Fibroblast of villous mesenchyme (primary cell): ENCODE measurements around the gene MPI. TPM values are rescaled to one million over a fixed set of nuclear protein-coding genes. Genes with fewer than 3 reads are reported as not detected.
"Not testable (repeated sequence)": the region's sequence is repeated elsewhere in the genome, so short reads cannot be mapped to it uniquely, and the experiment has no call there.

Source experiments
- DNase-seq: peaks from one replicate; pipeline ENCODE4 v3.0.0-alpha.2; 2010; ENCODE audit warnings: low read depth
- H3K4me3 ChIP-seq: 2 replicates; pipeline ENCODE4 v1.5.1; 2011; ENCODE audit warnings: low read depth, mild to moderate bottlenecking, low read length
- CTCF ChIP-seq: IDR thresholded peaks from 2 replicates; pipeline ENCODE4 v1.5.1; 2012; ENCODE audit warnings: low read depth, mild to moderate bottlenecking, low read length; ENCODE audit not compliant: insufficient read depth
- total RNA-seq: library from RNA; depleted of rRNA; stranded (reverse); fragments of >200 nt; gene quantifications from 2 replicates; pipeline ENCODE4 v1.2.3, GENCODE V29; 2012

MPI gene
- total RNA-seq, 1 donor, result 41.5 TPM

- no peak for TF ChIP-seq CTCF
- no peak for DNase-seq
- H3K4me3 ChIP-seq, result no peak overlapping the region
Observed at GRCh38 chr15:74904190-74904805, 14.5 kb downstream of the MPI start.

GRCh38 chr15:74906067-74906449, 16.2 kb downstream of the MPI start:
- DNase-seq, result peak; percentile 47
- peak overlapping the region; percentile 66 for H3K4me3 ChIP-seq
- no peak for TF ChIP-seq CTCF

GRCh38 chr15:74906450-74907162, 16.8 kb downstream of the MPI start, which contains the start of gene FAM219B:
Gene FAM219B (minus strand): TSS chr15:74906851. CDS start chr15:74906800, 51 bp downstream.
- peak; percentile 86 for DNase-seq
- peak within 1 kb of the TSS; percentile 66 for H3K4me3 ChIP-seq
- no peak for TF ChIP-seq CTCF

- TF ChIP-seq CTCF, result no peak
- peak overlapping the region; percentile 66 for H3K4me3 ChIP-seq
- DNase-seq, result no peak
Observed at GRCh38 chr15:74907163-74907870, 17.5 kb downstream of the MPI start.

- no peak overlapping the region for H3K4me3 ChIP-seq
- no peak for TF ChIP-seq CTCF
- DNase-seq, result no peak
Observed at GRCh38 chr15:74908635-74909034, 18.8 kb downstream of the MPI start.

GRCh38 chr15:74913041-74913440, 23.2 kb downstream of the MPI start:
- no peak for DNase-seq
- TF ChIP-seq CTCF, result no peak
- H3K4me3 ChIP-seq, result no peak overlapping the region

- not testable (repeated sequence) for DNase-seq, H3K4me3 ChIP-seq
Observed at GRCh38 chr15:74913799-74914198, 24.0 kb downstream of the MPI start.
